Measurements from ENCODE around the gene GNG7.

DNA sequence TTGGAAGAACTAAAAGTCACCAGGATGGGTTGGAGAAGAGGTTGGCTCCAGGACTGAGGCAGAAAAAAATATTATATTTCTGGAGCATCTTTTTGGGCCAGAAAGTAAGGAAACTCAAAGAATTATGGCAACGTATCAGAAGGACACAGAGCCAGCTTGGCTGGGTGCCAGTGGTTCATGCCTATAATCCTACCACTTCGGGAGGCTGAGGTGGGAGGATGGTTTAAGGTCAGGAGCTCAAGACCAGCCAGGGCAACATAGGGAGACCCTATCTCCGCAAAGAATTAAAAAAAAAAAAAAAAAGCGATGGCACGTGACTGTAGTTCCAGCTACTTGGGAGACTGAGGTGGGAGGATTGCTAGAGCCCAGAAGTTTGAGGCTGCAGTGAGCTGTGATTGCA, 118.5 kb downstream of the GNG7 start:
- TF ChIP-seq CTCF (IDR thresholded peaks at IDR 0.05) (no peak), POLR2AphosphoS5 (IDR thresholded peaks at IDR 0.05) (no peak), POLR2A (IDR thresholded peaks at IDR 0.05) (no peak), EP300 (IDR thresholded peaks at IDR 0.05) (no peak)
